Stomach smooth muscle (tissue), 2 donors: ENCODE results near the gene PKP1.

Experiments
- H3K27ac ChIP-seq: one replicate; pipeline ENCODE4 v1.7.0; 2013; ENCODE audit warnings: mild to moderate bottlenecking, low read length, inconsistent platforms
- H3K27me3 ChIP-seq, 2 donors: one replicate each; pipeline ENCODE4 v1.7.0; 2013; ENCODE audit warnings: low read length in 2 of 2; ENCODE audit not compliant: insufficient read depth in 2 of 2, control insufficient read depth in 1 of 2
- H3K36me3 ChIP-seq, 2 donors: one replicate each; pipeline ENCODE4 v1.7.0; 2013; ENCODE audit warnings: low read length in 2 of 2; ENCODE audit not compliant: control insufficient read depth in 2 of 2, insufficient read depth in 2 of 2
- H3K4me1 ChIP-seq: one replicate; pipeline ENCODE4 v1.7.0; 2013; ENCODE audit warnings: low read length; ENCODE audit not compliant: control insufficient read depth, insufficient read depth
- H3K4me3 ChIP-seq, 2 donors: one replicate each; pipeline ENCODE4 v1.7.0; 2013; ENCODE audit warnings: low read length in 2 of 2
- H3K9ac ChIP-seq, 2 donors: one replicate each; pipeline ENCODE4 v1.7.0; 2013; ENCODE audit warnings: low read length in 2 of 2, mild to moderate bottlenecking in 1 of 2
- H3K9me3 ChIP-seq, 2 donors: one replicate each; pipeline ENCODE4 v1.7.0; 2013; ENCODE audit warnings: low read length in 2 of 2; ENCODE audit not compliant: control insufficient read depth in 2 of 2
- donor health status: healthy.
- donor health status: Pancreatic carcinoma.

PKP1 gene

DNA sequence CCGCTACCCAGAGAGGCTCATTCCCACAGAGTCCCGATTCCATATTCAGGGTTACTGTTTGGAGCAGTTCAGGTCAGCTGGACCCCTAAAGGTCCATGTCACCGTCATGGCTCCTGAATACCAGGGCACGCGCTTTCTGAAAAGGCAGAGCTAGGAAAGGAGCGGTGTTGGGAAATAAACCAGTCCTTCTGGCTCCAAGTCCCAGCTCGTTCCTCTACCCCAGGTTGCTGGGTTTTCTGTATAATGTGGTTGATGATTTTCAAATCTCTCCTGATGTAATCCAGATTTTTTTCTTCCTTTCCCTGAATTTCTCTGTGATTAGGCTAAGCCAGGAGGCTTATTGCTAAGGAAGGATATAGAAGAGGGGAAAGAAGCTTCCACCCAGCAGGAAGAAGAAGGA lies 14.0 kb upstream of the PKP1 start:
- Histone ChIP-seq H3K9me3 (no peaks in the 10 kb centered on the region), H3K36me3 (no peaks in the 10 kb centered on the region), H3K4me1 (no peaks in the 10 kb centered on the region), H3K4me3 (no peak overlapping the region), H3K9ac (no peak overlapping the region), H3K27me3 (peaks cover 8 to 14% of the 10 kb centered on the region in 2 donors), H3K27ac (no peak overlapping the region)

DNA sequence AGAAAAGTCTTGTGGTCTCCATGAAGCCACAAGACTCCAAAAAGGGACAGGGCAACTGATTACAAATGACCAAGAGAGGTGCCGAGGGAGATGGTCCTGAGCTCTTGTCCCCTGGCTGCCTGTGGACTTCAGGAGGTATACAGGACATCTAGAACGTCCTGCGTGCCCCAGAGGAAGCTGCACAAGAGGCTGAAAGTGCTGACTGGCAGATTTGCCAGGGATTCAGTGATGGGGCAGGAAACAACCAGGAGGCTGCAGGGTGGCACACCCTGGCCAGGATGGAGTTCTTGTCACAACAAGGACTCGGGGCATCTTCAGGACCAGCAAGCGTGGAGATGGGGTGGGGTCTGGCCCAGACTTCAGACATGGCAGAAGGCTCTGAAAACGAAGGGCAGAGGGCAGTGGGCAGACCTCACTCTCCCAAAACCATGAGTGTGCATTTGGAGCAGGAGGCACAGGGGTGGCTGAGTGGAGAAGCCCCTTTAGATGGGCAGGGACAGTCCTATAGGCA lies 13.4 kb upstream of the PKP1 start:
- Histone ChIP-seq H3K36me3 (no peaks in the 10 kb centered on the region), H3K4me1 (no peaks in the 10 kb centered on the region), H3K9ac (no peak overlapping the region), H3K27ac (no peak overlapping the region), H3K4me3 (no peak overlapping the region), H3K27me3 (peaks cover 4 to 16% of the 10 kb centered on the region in 2 donors), H3K9me3 (no peaks in the 10 kb centered on the region)

DNA sequence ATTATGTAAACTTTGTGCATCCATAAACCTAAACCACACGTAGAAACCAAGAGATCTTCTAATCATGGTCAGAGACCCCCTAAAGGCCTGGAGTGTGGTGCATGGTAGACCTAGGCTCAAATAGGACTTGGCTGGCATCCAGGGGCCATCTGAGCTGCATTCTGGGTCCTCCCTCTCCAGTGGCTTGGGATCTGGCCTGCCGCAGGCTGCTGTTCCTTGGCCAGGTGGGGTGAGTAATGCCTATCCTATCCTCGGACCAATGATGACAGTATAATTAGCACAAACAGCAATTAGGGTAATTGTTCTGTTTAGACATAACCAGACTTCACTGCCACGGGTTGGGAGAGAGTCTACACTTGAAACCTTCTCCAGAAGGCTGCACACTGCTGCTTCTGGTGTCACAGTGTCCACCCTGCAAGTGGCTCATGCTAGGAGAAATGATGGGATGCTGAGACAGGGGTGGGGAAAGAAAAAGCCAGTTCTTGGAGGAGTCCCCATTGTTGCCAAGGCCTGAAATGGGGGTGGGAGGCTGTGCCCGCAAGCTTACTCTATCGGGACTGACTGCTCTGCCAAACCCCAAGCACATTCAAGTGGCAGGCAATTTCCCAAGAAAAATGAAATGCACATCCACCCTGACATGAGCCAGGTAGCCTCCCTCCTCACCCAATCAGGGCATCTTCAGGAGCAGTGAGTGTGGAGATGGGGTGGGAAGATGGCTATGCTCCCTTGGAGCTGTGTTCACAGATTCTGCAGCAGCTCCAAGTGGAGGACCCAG lies 12.5 kb upstream of the PKP1 start:
- H3K27me3 ChIP-seq: peaks cover 4 to 16% of the 10 kb centered on the region in 2 donors
- no peak overlapping the region for H3K9ac ChIP-seq
- H3K9me3 ChIP-seq: no peaks in the 10 kb centered on the region
- H3K4me3 ChIP-seq: no peak overlapping the region
- no peaks in the 10 kb centered on the region for H3K4me1 ChIP-seq
- no peaks in the 10 kb centered on the region for H3K36me3 ChIP-seq
- no peak overlapping the region for H3K27ac ChIP-seq

DNA sequence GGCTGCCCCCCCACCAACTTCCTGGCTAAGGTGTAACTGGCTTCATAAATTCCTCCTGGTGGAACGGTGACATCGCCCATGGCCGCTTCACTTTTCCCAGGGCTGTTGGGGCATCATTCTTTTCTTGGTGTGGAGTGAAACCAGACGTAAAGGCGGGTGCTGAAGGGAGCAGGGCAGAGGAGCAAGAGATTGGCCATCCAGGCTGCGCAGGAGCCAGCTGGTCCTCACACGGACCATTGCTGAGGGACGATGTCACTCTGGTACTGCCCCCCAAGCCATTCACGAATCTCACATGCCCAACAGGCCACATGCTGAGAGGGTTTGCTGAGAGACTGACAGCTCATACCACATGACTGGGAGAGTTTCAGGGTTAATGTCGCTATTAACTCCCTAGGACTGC lies 10.5 kb upstream of the PKP1 start:
- peaks cover 4 to 16% of the 10 kb centered on the region in 2 donors for H3K27me3 ChIP-seq
- H3K36me3 ChIP-seq: no peaks in the 10 kb centered on the region
- no peak overlapping the region for H3K4me3 ChIP-seq
- no peaks in the 10 kb centered on the region for H3K9me3 ChIP-seq
- no peak overlapping the region for H3K27ac ChIP-seq
- H3K9ac ChIP-seq: no peak overlapping the region
- no peaks in the 10 kb centered on the region for H3K4me1 ChIP-seq

DNA sequence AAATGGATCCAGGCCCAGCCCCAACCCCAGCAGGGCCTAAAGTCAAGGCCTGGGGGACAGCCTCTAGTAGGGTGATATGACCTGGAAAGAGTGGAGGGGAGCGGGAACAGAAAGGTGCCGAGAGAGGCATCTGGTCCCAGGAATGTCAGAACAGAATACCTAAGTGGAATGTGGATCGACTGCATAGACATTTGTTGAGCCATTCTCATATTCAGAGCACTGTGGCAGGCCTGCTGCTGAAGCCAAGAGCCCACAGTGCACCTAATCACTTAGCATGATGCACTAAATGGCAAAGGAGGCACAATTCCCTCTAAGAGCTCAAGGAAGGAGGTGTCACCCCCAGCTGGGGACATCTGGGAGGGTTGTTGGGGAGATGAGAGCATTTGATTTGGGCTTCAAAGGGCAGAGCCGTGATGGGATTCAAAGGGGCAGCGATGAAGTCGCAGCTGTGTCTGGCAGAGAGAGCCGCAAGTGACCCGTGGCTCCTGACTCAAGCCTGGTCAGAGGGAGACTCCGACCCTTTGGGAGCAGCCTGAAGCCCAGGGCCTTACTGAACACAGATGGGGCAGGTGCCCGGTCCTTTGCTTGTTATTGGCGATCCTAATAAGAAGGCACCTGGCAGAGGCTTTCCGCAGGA lies 8.6 kb upstream of the PKP1 start:
- Histone ChIP-seq H3K4me3 (no peak overlapping the region), H3K27ac (no peak overlapping the region), H3K9me3 (no peaks in the 10 kb centered on the region), H3K4me1 (no peaks in the 10 kb centered on the region), H3K36me3 (no peaks in the 10 kb centered on the region), H3K9ac (no peak overlapping the region), H3K27me3 (peaks cover 4 to 12% of the 10 kb centered on the region in 2 donors)

DNA sequence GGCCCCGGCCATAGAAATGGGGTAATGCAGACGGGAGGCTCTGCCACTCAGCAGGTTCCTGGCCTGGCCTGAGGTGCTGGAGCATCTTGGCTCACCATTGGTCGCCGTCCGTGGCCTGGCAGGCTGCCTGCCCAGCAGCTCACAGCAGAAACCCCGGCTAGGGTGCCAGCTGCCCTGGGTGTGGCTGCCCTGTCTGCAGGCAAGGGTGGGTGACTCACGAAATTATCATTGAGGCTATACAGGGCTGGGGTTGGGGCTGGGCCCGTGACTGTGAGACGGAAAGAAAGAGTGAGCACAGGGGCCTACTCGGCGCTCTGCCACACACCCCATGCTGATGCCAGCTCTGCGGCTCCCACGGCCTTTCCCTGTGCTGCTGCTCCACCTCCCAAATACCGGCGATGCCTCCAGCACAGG lies 8.0 kb upstream of the PKP1 start:
- Histone ChIP-seq H3K27me3 (peaks cover 4 to 9% of the 10 kb centered on the region in 2 donors), H3K9me3 (no peaks in the 10 kb centered on the region), H3K4me3 (no peak overlapping the region), H3K4me1 (no peaks in the 10 kb centered on the region), H3K36me3 (no peaks in the 10 kb centered on the region), H3K9ac (no peak overlapping the region), H3K27ac (no peak overlapping the region)

DNA sequence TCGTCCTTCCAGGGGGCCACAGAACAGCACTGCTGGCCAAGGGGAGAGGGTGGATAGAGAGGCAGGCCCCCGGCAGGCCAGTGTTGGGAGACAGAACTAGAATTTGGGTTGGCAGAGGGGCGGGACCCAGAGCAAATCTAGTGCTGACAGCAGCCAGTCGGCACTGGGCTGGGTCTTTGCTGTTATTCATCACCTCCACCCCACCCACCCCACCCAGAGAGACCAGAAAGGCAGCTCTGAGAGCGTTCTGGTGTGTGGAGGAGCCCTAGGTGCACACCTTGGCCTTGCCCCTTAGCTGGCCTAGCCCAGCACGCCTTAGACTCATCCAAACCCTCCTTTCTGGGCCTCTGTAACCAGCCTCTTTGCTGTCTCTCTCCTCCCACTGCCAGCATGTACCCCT lies 6.4 kb upstream of the PKP1 start:
- no peak overlapping the region for H3K9ac ChIP-seq
- H3K9me3 ChIP-seq: no peaks in the 10 kb centered on the region
- peaks cover 8 to 14% of the 10 kb centered on the region in 2 donors for H3K27me3 ChIP-seq
- H3K4me1 ChIP-seq: no peaks in the 10 kb centered on the region
- no peak overlapping the region for H3K4me3 ChIP-seq
- no peaks in the 10 kb centered on the region for H3K36me3 ChIP-seq
- H3K27ac ChIP-seq: no peak overlapping the region

DNA sequence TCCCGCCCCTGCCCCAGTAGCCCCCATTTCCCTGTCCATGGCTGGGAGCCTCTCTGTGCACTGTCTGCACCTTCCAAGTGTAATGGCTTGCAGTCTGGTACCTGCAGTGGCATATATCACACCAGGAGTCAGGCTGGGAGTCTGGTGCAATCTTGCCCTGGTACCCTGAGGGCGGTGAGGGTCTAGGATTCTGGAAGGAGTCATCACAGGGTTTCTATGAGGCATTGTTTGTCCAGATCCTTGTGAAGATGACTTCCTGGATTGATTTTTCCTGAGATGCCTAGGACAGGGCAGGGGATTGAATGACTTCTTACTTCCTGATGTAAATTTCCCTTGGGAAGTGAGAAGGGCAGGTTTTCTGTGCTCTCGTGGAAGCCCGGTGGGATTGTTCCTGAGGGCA lies 5.9 kb upstream of the PKP1 start:
- H3K4me1 ChIP-seq: no peaks in the 10 kb centered on the region
- H3K4me3 ChIP-seq: no peak overlapping the region
- H3K36me3 ChIP-seq: no peaks in the 10 kb centered on the region
- peaks cover 12 to 14% of the 10 kb centered on the region in 2 donors for H3K27me3 ChIP-seq
- no peaks in the 10 kb centered on the region for H3K9me3 ChIP-seq
- H3K27ac ChIP-seq: no peak overlapping the region
- H3K9ac ChIP-seq: no peak overlapping the region

DNA sequence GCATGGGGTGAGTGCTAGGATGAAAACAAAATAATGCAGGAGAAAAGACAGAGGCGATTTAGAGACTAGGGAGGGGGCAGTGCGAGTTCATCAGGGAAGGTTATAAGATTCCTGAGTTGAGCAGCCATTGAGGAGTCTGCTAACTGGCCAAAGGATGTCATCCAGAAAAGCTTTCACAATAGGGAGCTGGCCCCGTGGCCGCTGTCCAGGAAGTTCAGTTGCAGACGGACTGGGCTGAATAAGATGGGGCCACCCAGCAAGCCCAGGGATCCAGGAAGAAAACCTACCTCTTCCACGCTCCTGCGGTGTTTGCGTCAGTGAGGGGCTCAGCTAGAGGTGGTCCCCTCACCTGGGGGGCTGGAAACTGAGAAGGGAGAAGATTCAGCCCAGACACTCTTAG lies 4.0 kb upstream of the PKP1 start:
- Histone ChIP-seq H3K27ac (no peak overlapping the region), H3K36me3 (no peaks in the 10 kb centered on the region), H3K9me3 (no peaks in the 10 kb centered on the region), H3K9ac (no peak overlapping the region), H3K27me3 (peaks cover 28% of the 10 kb centered on the region in 2 donors), H3K4me1 (peaks cover 8% of the 10 kb centered on the region), H3K4me3 (no peak overlapping the region)

DNA sequence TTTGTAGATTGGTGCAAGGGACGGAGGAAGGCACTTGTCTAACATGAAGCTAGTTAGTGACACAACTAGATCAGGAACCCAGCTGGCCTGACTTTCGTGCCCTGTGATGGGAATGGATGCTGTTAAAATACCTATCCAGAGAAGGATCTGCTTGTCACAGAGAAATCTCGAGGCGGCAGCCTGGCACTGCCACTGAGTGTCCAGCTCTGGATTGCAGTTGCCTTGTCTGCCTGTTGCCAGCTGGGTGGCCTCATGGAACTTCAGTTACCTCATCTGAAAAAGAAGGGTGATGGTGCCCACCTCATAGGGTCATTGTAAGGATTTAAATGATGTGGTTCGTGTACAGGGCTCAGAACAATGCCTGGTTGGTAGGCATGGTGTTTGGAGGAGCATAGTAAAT lies 2.4 kb upstream of the PKP1 start:
- H3K9me3 ChIP-seq: no peaks in the 10 kb centered on the region
- peaks cover 29 to 32% of the 10 kb centered on the region in 2 donors for H3K27me3 ChIP-seq
- no peak overlapping the region for H3K4me3 ChIP-seq
- H3K4me1 ChIP-seq: peaks cover 8% of the 10 kb centered on the region
- H3K9ac ChIP-seq: no peak overlapping the region
- no peak overlapping the region for H3K27ac ChIP-seq
- H3K36me3 ChIP-seq: no peaks in the 10 kb centered on the region

DNA sequence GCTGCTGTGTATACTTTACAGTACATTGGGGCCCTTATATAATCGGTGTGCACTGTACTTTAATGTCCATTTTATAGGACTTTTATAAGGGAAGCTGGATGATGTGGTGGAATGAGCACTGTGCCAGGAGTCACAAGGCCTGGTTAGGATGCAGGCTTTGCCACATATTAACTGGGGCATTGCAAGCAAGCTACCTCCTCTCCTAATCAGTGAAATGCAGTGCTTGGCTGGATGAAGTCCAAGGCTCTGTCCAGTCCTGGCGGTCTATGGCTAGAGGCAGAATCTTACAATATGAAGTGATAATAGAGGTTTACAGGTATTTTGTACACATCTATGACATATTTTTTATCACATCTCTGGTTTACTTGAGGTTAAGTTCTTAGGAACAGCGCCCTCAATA lies 1.7 kb upstream of the PKP1 start:
- peaks cover 29 to 32% of the 10 kb centered on the region in 2 donors for H3K27me3 ChIP-seq
- H3K4me3 ChIP-seq: no peak overlapping the region

More for the DNA sequence above, 1.7 kb upstream of the PKP1 start:
- Histone ChIP-seq H3K9me3 (no peaks in the 10 kb centered on the region), H3K27ac (no peak overlapping the region), H3K4me1 (peaks cover 8% of the 10 kb centered on the region), H3K9ac (no peak overlapping the region), H3K36me3 (no peaks in the 10 kb centered on the region)
